HCT116 (cell line): ENCODE results near the gene ADAR. TPM values are rescaled to one million over a fixed set of nuclear protein-coding genes. Genes with fewer than 3 reads are reported as not detected.

Source experiments
- ATAC-seq: fragments of 200-7000 bp; cut with Tn5 transposase; 2 replicates; pipeline ENCODE4 v1.9.1; 2020; ENCODE audit warnings: mild to moderate bottlenecking, moderate library complexity
- BruUV-seq: library from RNA; stranded (reverse); fragments of 400-500 nt; replicated peaks from 2 replicates; lab custom pipeline; 2021; lab: Mats Ljungman, UMichigan
- CTCF ChIA-PET: fragments of 300-600 bp; sonication (Branson Sonifier 250); formaldehyde crosslinking; loops from one replicate; lab custom pipeline; 2021; ENCODE audit warnings: antibody characterized with exemption; lab: Charles Lee
- POLR2A ChIA-PET: fragments of 300-600, 350-600 bp; sonication (Branson Sonifier 250); formaldehyde crosslinking; loops from one replicate; lab custom pipeline; 2021; ENCODE audit warnings: antibody characterized with exemption; lab: Charles Lee
- RAD21 ChIA-PET, 2 experiments: fragments of 300-600 bp; sonication (Branson Sonifier 250); formaldehyde crosslinking; loops; one replicate each; lab custom pipeline; 2023; ENCODE audit warnings: low total read pairs in 2 of 2; ENCODE audit not compliant: uncharacterized antibody in 2 of 2, unreplicated experiment in 2 of 2, low non-redundant PET in 1 of 2; lab: Charles Lee
- DNase-seq: peaks from one replicate; pipeline ENCODE4 v3.0.0-alpha.2; 2010; ENCODE audit warnings: low read depth, low spot score
- H2AFZ ChIP-seq: fragments of 200-600 bp; shearing (Covaris generic), sonication (generic); 2 replicates; pipeline ENCODE4 v1.6.1; 2017; ENCODE audit warnings: low read depth, mixed run types, mixed read lengths, antibody characterized with exemption, low read length; ENCODE audit not compliant: poor library complexity, severe bottlenecking
- H3K27ac ChIP-seq: 2 replicates; pipeline ENCODE4 v1.5.1; 2012; ENCODE audit warnings: low read depth, low read length
- H3K27me3 ChIP-seq: fragments of 200-600 bp; sonication (generic); 2 replicates; pipeline ENCODE4 v1.6.1; 2016; ENCODE audit warnings: mixed run types, low read length, mixed read lengths; ENCODE audit not compliant: insufficient read depth
- H3K36me3 ChIP-seq, 2 experiments: fragments of 200-500 bp in 1 of 2; fragments of 200-600 bp in 1 of 2; sonication (Bioruptor generic) in 1 of 2; sonication (generic) in 1 of 2; 2 replicates each; pipeline versions ENCODE4 v1.5.1 to v1.6.1; 2014 to 2016; ENCODE audit warnings: low read length in 2 of 2, inconsistent platforms in 1 of 2, mixed read lengths in 1 of 2, mixed run types in 1 of 2; ENCODE audit not compliant: insufficient read depth in 2 of 2, control insufficient read depth in 1 of 2
- H3K4me1 ChIP-seq, 2 experiments: fragments of 200-600 bp in 1 of 2; sonication (generic) in 1 of 2; 2 replicates each; pipeline versions ENCODE4 v1.5.1 to v1.6.1; 2012 to 2017; ENCODE audit warnings: low read length in 2 of 2, inconsistent platforms in 1 of 2, mild to moderate bottlenecking in 1 of 2, mixed read lengths in 1 of 2, mixed run types in 1 of 2, moderate library complexity in 1 of 2; ENCODE audit not compliant: insufficient read depth in 2 of 2, control insufficient read depth in 1 of 2
- H3K4me2 ChIP-seq: fragments of 200-600 bp; sonication (generic); 2 replicates; pipeline ENCODE4 v1.6.1; 2017; ENCODE audit warnings: mixed run types, low read length, mixed read lengths
- H3K4me3 ChIP-seq, 2 experiments: fragments of 200-600 bp in 1 of 2; sonication (generic) in 1 of 2; replicated peaks in 1 of 2; 2 replicates each; pipeline ENCODE4 v1.5.1; 2011 to 2016; ENCODE audit warnings: low read length in 2 of 2, control low read depth in 1 of 2, low read depth in 1 of 2, mild to moderate bottlenecking in 1 of 2, mixed read lengths in 1 of 2, mixed run types in 1 of 2
- H3K79me2 ChIP-seq: fragments of 200-600 bp; sonication (generic); 2 replicates; pipeline ENCODE4 v1.6.1; 2017; ENCODE audit warnings: mild to moderate bottlenecking, mixed run types, low read length, moderate library complexity, mixed read lengths; ENCODE audit not compliant: insufficient read depth
- H3K9ac ChIP-seq: fragments of 200-600 bp; sonication (generic); 2 replicates; pipeline ENCODE4 v1.6.1; 2016; ENCODE audit warnings: low read length, mixed read lengths
- H3K9me2 ChIP-seq: fragments of 200-600 bp; sonication (generic), shearing (Covaris generic); 2 replicates; pipeline ENCODE4 v1.6.1; 2017; ENCODE audit warnings: mixed run types, mild to moderate bottlenecking, moderate library complexity; ENCODE audit not compliant: insufficient read depth
- H3K9me3 ChIP-seq, 2 experiments: fragments of 200-500 bp in 1 of 2; fragments of 200-600 bp in 1 of 2; sonication (Bioruptor generic) in 1 of 2; sonication (generic) in 1 of 2; 2 replicates each; pipeline ENCODE4 v1.6.1; 2014 to 2017; ENCODE audit warnings: low read length in 2 of 2, mixed read lengths in 2 of 2, inconsistent platforms in 1 of 2, low read depth in 1 of 2, mild to moderate bottlenecking in 1 of 2, mixed run types in 1 of 2, moderate library complexity in 1 of 2; ENCODE audit not compliant: control insufficient read depth in 1 of 2, insufficient read depth in 1 of 2
- H4K20me1 ChIP-seq: fragments of 200-600 bp; sonication (generic), shearing (Covaris generic); 2 replicates; pipeline ENCODE4 v1.6.1; 2017; ENCODE audit warnings: mixed run types, mild to moderate bottlenecking, moderate library complexity; ENCODE audit not compliant: insufficient read depth
- CBX3 ChIP-seq: IDR thresholded peaks from 2 replicates; pipeline ENCODE4 v1.6.1; 2012; ENCODE audit warnings: low read depth
- CEBPB ChIP-seq: IDR thresholded peaks from 2 replicates; pipeline ENCODE4 v1.6.1; 2012; ENCODE audit warnings: low read depth
- EGR1 ChIP-seq: IDR thresholded peaks from 2 replicates; pipeline ENCODE4 v1.6.1; 2012; ENCODE audit warnings: low read depth
- EZH2 ChIP-seq: fragments of 200-600 bp; sonication (generic); IDR thresholded peaks from 2 replicates; pipeline ENCODE4 v1.6.1; 2017; ENCODE audit warnings: antibody characterized with exemption, mixed run types
- EZH2phosphoT487 ChIP-seq: fragments of 200-600 bp; IDR thresholded peaks from 2 replicates; pipeline ENCODE4 v1.6.1; 2018; ENCODE audit warnings: antibody characterized with exemption, borderline replicate concordance
- FOSL1 ChIP-seq: IDR thresholded peaks from 2 replicates; pipeline ENCODE4 v1.6.1; 2012; ENCODE audit warnings: low read depth
- JUND ChIP-seq: IDR thresholded peaks from 2 replicates; pipeline ENCODE4 v1.6.1; 2012
- MAX ChIP-seq: IDR thresholded peaks from 2 replicates; pipeline ENCODE4 v1.6.1; 2012
- POLR2A ChIP-seq: IDR thresholded peaks from 2 replicates; pipeline ENCODE4 v1.7.0; 2011; ENCODE audit warnings: borderline replicate concordance; ENCODE audit not compliant: insufficient read depth, insufficient read length; ENCODE audit errors: extremely low read depth
- POLR2AphosphoS5 ChIP-seq: IDR thresholded peaks from 2 replicates; pipeline ENCODE4 v1.6.1; 2011; ENCODE audit warnings: mild to moderate bottlenecking, low read depth, low read length, moderate library complexity
- SIN3A ChIP-seq: IDR thresholded peaks from 2 replicates; pipeline ENCODE4 v1.6.1; 2012; ENCODE audit warnings: low read depth
- SRF ChIP-seq: IDR thresholded peaks from 2 replicates; pipeline ENCODE4 v1.6.1; 2012; ENCODE audit warnings: low read depth
- TCF7L2 ChIP-seq: IDR thresholded peaks from 2 replicates; pipeline ENCODE4 v1.7.0; 2011; ENCODE audit warnings: borderline replicate concordance, inconsistent platforms; ENCODE audit not compliant: insufficient read depth, insufficient read length; ENCODE audit errors: extremely low read depth
- ZFX ChIP-seq: fragments of 450-650 bp; IDR thresholded peaks from 2 replicates; pipeline ENCODE4 v1.6.1; 2017
- ZNF274 ChIP-seq: fragments of 200-500 bp; sonication (Bioruptor generic); IDR thresholded peaks from 2 replicates; pipeline ENCODE4 v1.6.1; 2014; ENCODE audit warnings: mild to moderate bottlenecking, low read depth, low read length, inconsistent platforms
- intact Hi-C: fragments of 100-400 bp; cut with micrococcal nuclease; formaldehyde crosslinking; loops from 2 replicates; pipeline ENCODE4 v1.10.0; 2022
- total RNA-seq: library from RNA; stranded (reverse); gene quantifications from one replicate; pipeline ENCODE4 v1.2.1, GENCODE V29; 2021; ENCODE audit not compliant: unreplicated experiment
- TF ChIP-seq, protein P1 (sequence below): IDR thresholded peaks from 2 replicates; pipeline ENCODE4 v1.6.1; 2012
- TF ChIP-seq, protein P2 (sequence below), 3 experiments: fragments of 200-600 bp in 1 of 3; sonication (generic) in 1 of 3; IDR thresholded peaks in 2 of 3; conservative IDR thresholded peaks in 1 of 3; 2 replicates each; pipeline ENCODE4 v1.5.1; 2012 to 2017; ENCODE audit warnings: low read depth in 2 of 3, low read length in 2 of 3, antibody characterized with exemption in 1 of 3, borderline replicate concordance in 1 of 3, control low read depth in 1 of 3, mild to moderate bottlenecking in 1 of 3, mixed read lengths in 1 of 3, mixed run types in 1 of 3, moderate library complexity in 1 of 3; ENCODE audit not compliant: insufficient read depth in 1 of 3

The ADAR gene
- total RNA-seq, 1 experiment from 2014 or later = 169 TPM

GRCh38 chr1:154628121-154628405, 20.1 kb upstream of the ADAR start:
- H3K9ac ChIP-seq = peak overlapping the region; percentile 87
- BruUV-seq = TSS peak; percentile 93
- RAD21 ChIA-PET = no interaction called here
- peak; percentile 44 for ATAC-seq
- intact Hi-C loops = no loop called here
- peaks cover 4 to 17% of the 10 kb centered on the region in 2 experiments; a peak in 3 of 4 replicates for H3K4me1 ChIP-seq
- no peaks in the 10 kb centered on the region for H3K9me3 ChIP-seq
- no peak for DNase-seq
- peak overlapping the region; percentile 79 to 88 for H3K4me3 ChIP-seq
- peaks cover 0 to 4% of the 10 kb centered on the region in 2 experiments; a peak in 1 of 4 replicates for H3K36me3 ChIP-seq
- no peaks in the 10 kb centered on the region; the same call in 1 of the 2 replicates for H4K20me1 ChIP-seq
- H3K4me2 ChIP-seq = peak overlapping the region; percentile 86
- POLR2A ChIA-PET = interaction anchor here (0.6 kb wide), 1 partner anchor 98 kb away, joined by 3 read pairs; no protein-coding TSS in a partner anchor
- H3K9me2 ChIP-seq = no peaks in the 10 kb centered on the region
- H3K79me2 ChIP-seq = peaks cover 46% of the 10 kb centered on the region
- peak overlapping the region; percentile 85 for H2AFZ ChIP-seq
- CTCF ChIA-PET = no interaction called here
- peak overlapping the region; percentile 74 for H3K27ac ChIP-seq
- H3K27me3 ChIP-seq = no peaks in the 10 kb centered on the region
- TF ChIP-seq SRF (no peak), POLR2A (peak; percentile 62), ZNF274 (no peak), ZFX (peak; percentile 9; the same call in 1 of the 2 replicates)

- Histone ChIP-seq H2AFZ (peak overlapping the region; percentile 85), H4K20me1 (no peaks in the 10 kb centered on the region; the same call in 1 of the 2 replicates), H3K4me2 (peak overlapping the region; percentile 86), H3K4me1 (peaks cover 4 to 17% of the 10 kb centered on the region in 2 experiments; a peak in 3 of 4 replicates), H3K79me2 (peaks cover 52% of the 10 kb centered on the region), H3K27me3 (no peaks in the 10 kb centered on the region), H3K36me3 (peaks cover 0 to 4% of the 10 kb centered on the region in 2 experiments; a peak in 1 of 4 replicates), H3K27ac (peak overlapping the region; percentile 74), H3K9me3 (no peaks in the 10 kb centered on the region), H3K9me2 (no peaks in the 10 kb centered on the region), H3K9ac (peak overlapping the region; percentile 87), H3K4me3 (peak overlapping the region; percentile 79 to 88)
- ATAC-seq (peak; percentile 81), DNase-seq (peak; percentile 82)
- intact Hi-C loops = no loop called here
- ChIA-PET POLR2A (interaction anchor here (0.6 kb wide), 1 partner anchor 98 kb away, joined by 3 read pairs; no protein-coding TSS in a partner anchor), RAD21 (no interaction called here), CTCF (no interaction called here)
- BruUV-seq = TSS peak; percentile 60
- TF ChIP-seq JUND = no peak
- TF ChIP-seq, protein P1, sequence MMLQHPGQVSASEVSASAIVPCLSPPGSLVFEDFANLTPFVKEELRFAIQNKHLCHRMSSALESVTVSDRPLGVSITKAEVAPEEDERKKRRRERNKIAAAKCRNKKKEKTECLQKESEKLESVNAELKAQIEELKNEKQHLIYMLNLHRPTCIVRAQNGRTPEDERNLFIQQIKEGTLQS = no peak
- no peak for TF ChIP-seq EZH2phosphoT487
- TF ChIP-seq POLR2A = no peak
- TF ChIP-seq, protein P2, sequence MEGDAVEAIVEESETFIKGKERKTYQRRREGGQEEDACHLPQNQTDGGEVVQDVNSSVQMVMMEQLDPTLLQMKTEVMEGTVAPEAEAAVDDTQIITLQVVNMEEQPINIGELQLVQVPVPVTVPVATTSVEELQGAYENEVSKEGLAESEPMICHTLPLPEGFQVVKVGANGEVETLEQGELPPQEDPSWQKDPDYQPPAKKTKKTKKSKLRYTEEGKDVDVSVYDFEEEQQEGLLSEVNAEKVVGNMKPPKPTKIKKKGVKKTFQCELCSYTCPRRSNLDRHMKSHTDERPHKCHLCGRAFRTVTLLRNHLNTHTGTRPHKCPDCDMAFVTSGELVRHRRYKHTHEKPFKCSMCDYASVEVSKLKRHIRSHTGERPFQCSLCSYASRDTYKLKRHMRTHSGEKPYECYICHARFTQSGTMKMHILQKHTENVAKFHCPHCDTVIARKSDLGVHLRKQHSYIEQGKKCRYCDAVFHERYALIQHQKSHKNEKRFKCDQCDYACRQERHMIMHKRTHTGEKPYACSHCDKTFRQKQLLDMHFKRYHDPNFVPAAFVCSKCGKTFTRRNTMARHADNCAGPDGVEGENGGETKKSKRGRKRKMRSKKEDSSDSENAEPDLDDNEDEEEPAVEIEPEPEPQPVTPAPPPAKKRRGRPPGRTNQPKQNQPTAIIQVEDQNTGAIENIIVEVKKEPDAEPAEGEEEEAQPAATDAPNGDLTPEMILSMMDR (IDR thresholded peaks at IDR 0.05 in 2 of 3, conservative IDR thresholded peaks at IDR 0.05 in 1 of 3; ENCODE audit: borderline replicate concordance in 1 of 3, insufficient read depth in 1 of 3, low read depth in 2 of 3, low read length in 2 of 3) = no peak
- TF ChIP-seq MAX = peak; percentile 96
- TF ChIP-seq FOSL1 = no peak
- TF ChIP-seq CBX3 = no peak
- TF ChIP-seq SRF = peak; percentile 93
- TF ChIP-seq EZH2 = no peak
- peak; percentile 47 for TF ChIP-seq TCF7L2
- peak; percentile 73 for TF ChIP-seq SIN3A
- no peak for TF ChIP-seq CEBPB
- TF ChIP-seq POLR2AphosphoS5 = peak; percentile 80
- TF ChIP-seq EGR1 = peak; percentile 99
These were observed 19.5 kb upstream of the ADAR start for GRCh38 chr1:154627257-154628120.
